Activated naive CD8-positive, alpha-beta T cell treated with anti-CD3 and anti-CD28 coated beads, Interleukin-2, amount 50 U/mL, for 24 hours (primary cell): Measurements from ENCODE around the gene UGP2.

ENCODE experiments used
- ATAC-seq: fragments of 150-1000 bp; cut with Tn5 transposase; one replicate; pipeline ENCODE4 v1.10.0; 2021
- DNase-seq: peaks from one replicate; pipeline ENCODE4 v3.0.0; 2021
- H3K27ac Mint-ChIP-seq: one replicate; pipeline ENCODE4 v1.8.0; 2021; ENCODE audit warnings: mild to moderate bottlenecking, mixed read lengths
- H3K27me3 Mint-ChIP-seq: one replicate; pipeline ENCODE4 v1.8.0; 2021; ENCODE audit warnings: mixed read lengths
- H3K36me3 Mint-ChIP-seq: one replicate; pipeline ENCODE4 v1.8.0; 2021; ENCODE audit warnings: low read depth, mixed read lengths
- H3K4me1 Mint-ChIP-seq: one replicate; pipeline ENCODE4 v1.8.0; 2021; ENCODE audit warnings: mixed read lengths
- H3K4me3 Mint-ChIP-seq: one replicate; pipeline ENCODE4 v1.8.0; 2021; ENCODE audit warnings: mild to moderate bottlenecking, moderate library complexity, mixed read lengths
- H3K9me3 Mint-ChIP-seq: one replicate; pipeline ENCODE4 v1.8.0; 2021; ENCODE audit warnings: mixed read lengths

The UGP2 gene

GRCh38 chr2:63865159-63865799 is 23.6 kb downstream of the UGP2 start:
- DNase-seq = no peak
- H3K4me1 Mint-ChIP-seq = peaks cover 50% of the 10 kb centered on the region
- H3K27me3 Mint-ChIP-seq = no peaks in the 10 kb centered on the region
- H3K9me3 Mint-ChIP-seq = no peaks in the 10 kb centered on the region
- H3K36me3 Mint-ChIP-seq = peaks cover 22% of the 10 kb centered on the region
- H3K27ac Mint-ChIP-seq = no peak overlapping the region
- no peak overlapping the region for H3K4me3 Mint-ChIP-seq
- ATAC-seq = no peak

GRCh38 chr2:63866009-63866709 is 24.5 kb downstream of the UGP2 start:
- H3K4me1 Mint-ChIP-seq = peaks cover 47% of the 10 kb centered on the region
- H3K36me3 Mint-ChIP-seq = peaks cover 24% of the 10 kb centered on the region
- no peak overlapping the region for H3K4me3 Mint-ChIP-seq
- H3K27me3 Mint-ChIP-seq = no peaks in the 10 kb centered on the region
- no peak for ATAC-seq
- H3K27ac Mint-ChIP-seq = no peak overlapping the region
- DNase-seq = no peak
- H3K9me3 Mint-ChIP-seq = no peaks in the 10 kb centered on the region

GRCh38 chr2:63870679-63871078 is 29.0 kb downstream of the UGP2 start:
- no peak overlapping the region for H3K4me3 Mint-ChIP-seq
- peaks cover 7% of the 10 kb centered on the region for H3K9me3 Mint-ChIP-seq
- H3K4me1 Mint-ChIP-seq = peaks cover 21% of the 10 kb centered on the region
- DNase-seq = no peak
- H3K36me3 Mint-ChIP-seq = peaks cover 35% of the 10 kb centered on the region
- no peaks in the 10 kb centered on the region for H3K27me3 Mint-ChIP-seq
- H3K27ac Mint-ChIP-seq = no peak overlapping the region
- ATAC-seq = no peak

GRCh38 chr2:63871864-63872263 is 30.2 kb downstream of the UGP2 start:
- H3K36me3 Mint-ChIP-seq = peaks cover 32% of the 10 kb centered on the region
- H3K27ac Mint-ChIP-seq = no peak overlapping the region
- H3K4me1 Mint-ChIP-seq = peaks cover 17% of the 10 kb centered on the region
- no peaks in the 10 kb centered on the region for H3K27me3 Mint-ChIP-seq
- no peak overlapping the region for H3K4me3 Mint-ChIP-seq
- ATAC-seq (no peak), DNase-seq (no peak)
- peaks cover 7% of the 10 kb centered on the region for H3K9me3 Mint-ChIP-seq

GRCh38 chr2:63872571-63873328 is 31.1 kb downstream of the UGP2 start:
- H3K27me3 Mint-ChIP-seq = no peaks in the 10 kb centered on the region
- DNase-seq (no peak), ATAC-seq (no peak)
- H3K36me3 Mint-ChIP-seq = peaks cover 39% of the 10 kb centered on the region
- H3K27ac Mint-ChIP-seq = no peak overlapping the region
- H3K4me3 Mint-ChIP-seq = no peak overlapping the region
- H3K9me3 Mint-ChIP-seq = peaks cover 7% of the 10 kb centered on the region
- H3K4me1 Mint-ChIP-seq = peaks cover 17% of the 10 kb centered on the region

GRCh38 chr2:63874204-63875130 is 32.8 kb downstream of the UGP2 start:
- DNase-seq = no peak
- Mint-ChIP-seq H3K36me3 (peaks cover 45% of the 10 kb centered on the region), H3K9me3 (peaks cover 7% of the 10 kb centered on the region), H3K27me3 (no peaks in the 10 kb centered on the region), H3K4me1 (peaks cover 17% of the 10 kb centered on the region), H3K27ac (peak overlapping the region; percentile 7), H3K4me3 (no peak overlapping the region)
- ATAC-seq = no peak

- peak overlapping the region; percentile 47 for H3K27ac Mint-ChIP-seq
- peaks cover 17% of the 10 kb centered on the region for H3K4me1 Mint-ChIP-seq
- no peaks in the 10 kb centered on the region for H3K27me3 Mint-ChIP-seq
- DNase-seq (no peak), ATAC-seq (no peak)
- H3K9me3 Mint-ChIP-seq = peaks cover 7% of the 10 kb centered on the region
- no peak overlapping the region for H3K4me3 Mint-ChIP-seq
- peaks cover 45% of the 10 kb centered on the region for H3K36me3 Mint-ChIP-seq
Measured at GRCh38 chr2:63875131-63875527, 33.4 kb downstream of the UGP2 start.

GRCh38 chr2:63875559-63876245 is 34.0 kb downstream of the UGP2 start:
- H3K27me3 Mint-ChIP-seq = no peaks in the 10 kb centered on the region
- DNase-seq = no peak
- H3K4me1 Mint-ChIP-seq = peaks cover 21% of the 10 kb centered on the region
- H3K36me3 Mint-ChIP-seq = peaks cover 41% of the 10 kb centered on the region
- no peak for ATAC-seq
- peaks cover 7% of the 10 kb centered on the region for H3K9me3 Mint-ChIP-seq
- H3K4me3 Mint-ChIP-seq = no peak overlapping the region
- H3K27ac Mint-ChIP-seq = peak overlapping the region; percentile 47

GRCh38 chr2:63876311-63876710 is 34.6 kb downstream of the UGP2 start:
- DNase-seq (no peak), ATAC-seq (no peak)
- Mint-ChIP-seq H3K36me3 (peaks cover 41% of the 10 kb centered on the region), H3K27ac (no peak overlapping the region), H3K4me3 (no peak overlapping the region), H3K27me3 (no peaks in the 10 kb centered on the region), H3K9me3 (peaks cover 7% of the 10 kb centered on the region), H3K4me1 (peaks cover 27% of the 10 kb centered on the region)

GRCh38 chr2:63878486-63878885 is 36.8 kb downstream of the UGP2 start:
- Mint-ChIP-seq H3K27ac (no peak overlapping the region), H3K27me3 (no peaks in the 10 kb centered on the region), H3K4me3 (no peak overlapping the region), H3K9me3 (peaks cover 7% of the 10 kb centered on the region), H3K36me3 (peaks cover 39% of the 10 kb centered on the region), H3K4me1 (peaks cover 44% of the 10 kb centered on the region)
- ATAC-seq (no peak), DNase-seq (no peak)

GRCh38 chr2:63879876-63880433 is 38.3 kb downstream of the UGP2 start:
- no peak overlapping the region for H3K27ac Mint-ChIP-seq
- H3K27me3 Mint-ChIP-seq = no peaks in the 10 kb centered on the region
- no peak overlapping the region for H3K4me3 Mint-ChIP-seq
- ATAC-seq (no peak), DNase-seq (no peak)
- H3K4me1 Mint-ChIP-seq = peaks cover 41% of the 10 kb centered on the region
- no peaks in the 10 kb centered on the region for H3K9me3 Mint-ChIP-seq
- peaks cover 38% of the 10 kb centered on the region for H3K36me3 Mint-ChIP-seq

GRCh38 chr2:63880625-63881024 is 38.9 kb downstream of the UGP2 start:
- Mint-ChIP-seq H3K4me1 (peaks cover 36% of the 10 kb centered on the region), H3K36me3 (peaks cover 35% of the 10 kb centered on the region), H3K9me3 (no peaks in the 10 kb centered on the region), H3K4me3 (no peak overlapping the region), H3K27ac (no peak overlapping the region), H3K27me3 (no peaks in the 10 kb centered on the region)
- ATAC-seq (no peak), DNase-seq (no peak)

GRCh38 chr2:63881205-63881604 is 39.5 kb downstream of the UGP2 start:
- ATAC-seq (no peak), DNase-seq (no peak)
- H3K4me1 Mint-ChIP-seq = peaks cover 30% of the 10 kb centered on the region
- no peaks in the 10 kb centered on the region for H3K9me3 Mint-ChIP-seq
- H3K4me3 Mint-ChIP-seq = no peak overlapping the region
- peaks cover 33% of the 10 kb centered on the region for H3K36me3 Mint-ChIP-seq
- H3K27ac Mint-ChIP-seq = no peak overlapping the region
- H3K27me3 Mint-ChIP-seq = no peaks in the 10 kb centered on the region
